WTC11 (cell line): Measurements from ENCODE around the gene SRGAP1. TPM values are rescaled to one million over a fixed set of nuclear protein-coding genes. Genes with fewer than 3 reads are reported as not detected.

Source experiments
- ATAC-seq: fragments of 200-7000 bp; cut with Tn5 transposase; 2 replicates; pipeline ENCODE4 v1.10.0; 2021; ENCODE audit warnings: mild to moderate bottlenecking, moderate library complexity
- CTCF ChIA-PET: fragments of 300-600 bp; sonication (Branson Sonifier 250); formaldehyde crosslinking; loops from one replicate; lab custom pipeline; 2021; ENCODE audit warnings: antibody characterized with exemption; lab: Charles Lee
- POLR2A ChIA-PET: fragments of 350-600 bp; sonication (Branson Sonifier 250); formaldehyde crosslinking; loops from one replicate; lab custom pipeline; 2021; ENCODE audit warnings: antibody characterized with exemption; lab: Charles Lee
- DNase-seq: peaks from one replicate; pipeline ENCODE4 v3.0.0; 2021; ENCODE audit warnings: low spot score
- H3K27ac Mint-ChIP-seq: 2 replicates; pipeline ENCODE4 v1.8.0; 2021; ENCODE audit warnings: mixed read lengths
- H3K27me3 Mint-ChIP-seq: 2 replicates; pipeline ENCODE4 v1.8.0; 2021; ENCODE audit warnings: low read depth, mild to moderate bottlenecking, moderate library complexity, mixed read lengths
- H3K36me3 Mint-ChIP-seq: 2 replicates; pipeline ENCODE4 v1.8.0; 2021; ENCODE audit warnings: mixed read lengths
- H3K4me1 Mint-ChIP-seq: 2 replicates; pipeline ENCODE4 v1.8.0; 2022; ENCODE audit warnings: mixed read lengths
- H3K4me3 Mint-ChIP-seq: 2 replicates; pipeline ENCODE4 v1.8.0; 2021; ENCODE audit warnings: mild to moderate bottlenecking, moderate library complexity, mixed read lengths
- H3K9me3 Mint-ChIP-seq: 2 replicates; pipeline ENCODE4 v1.8.0; 2021; ENCODE audit warnings: mixed read lengths
- CREM ChIP-seq: sonication (generic); formaldehyde crosslinking; IDR thresholded peaks from 2 replicates; pipeline ENCODE4 v1.8.1; 2022; ENCODE audit warnings: mild to moderate bottlenecking, missing genetic modification reagents, moderate library complexity
- GABPB1 ChIP-seq: sonication (generic); formaldehyde crosslinking; IDR thresholded peaks from 2 replicates; pipeline ENCODE4 v1.8.1; 2023; ENCODE audit warnings: mild to moderate bottlenecking, missing genetic modification reagents
- JAZF1 ChIP-seq: fragments of 250-450 bp; sonication (Bioruptor Pico); IDR thresholded peaks from 2 replicates; pipeline ENCODE4 v1.9.0; 2021; ENCODE audit warnings: moderate library complexity, mild to moderate bottlenecking, inconsistent platforms
- JUN ChIP-seq: sonication (generic); formaldehyde crosslinking; IDR thresholded peaks from 2 replicates; pipeline ENCODE4 v1.8.0; 2023; ENCODE audit warnings: mild to moderate bottlenecking, missing genetic modification reagents
- NFYB ChIP-seq: sonication (generic); formaldehyde crosslinking; conservative IDR thresholded peaks from 2 replicates; pipeline ENCODE4 v1.8.0; 2022; ENCODE audit warnings: low read depth, missing genetic modification reagents
- NR2C2 ChIP-seq: sonication (generic); formaldehyde crosslinking; IDR thresholded peaks from 2 replicates; pipeline ENCODE4 v1.8.0; 2022; ENCODE audit warnings: mild to moderate bottlenecking, missing genetic modification reagents
- NR3C1 ChIP-seq: sonication (generic); formaldehyde crosslinking; conservative IDR thresholded peaks from 2 replicates; pipeline ENCODE4 v1.8.1; 2023; ENCODE audit warnings: low read depth, mild to moderate bottlenecking, missing genetic modification reagents
- SP1 ChIP-seq: sonication (generic); formaldehyde crosslinking; conservative IDR thresholded peaks from 2 replicates; pipeline ENCODE4 v1.8.1; 2022; ENCODE audit warnings: missing genetic modification reagents
- TCF7 ChIP-seq: sonication (generic); formaldehyde crosslinking; IDR thresholded peaks from 2 replicates; pipeline ENCODE4 v1.8.0; 2022; ENCODE audit warnings: mild to moderate bottlenecking, low read depth, missing genetic modification reagents, moderate library complexity
- ZNF219 ChIP-seq: sonication (generic); formaldehyde crosslinking; IDR thresholded peaks from 2 replicates; pipeline ENCODE4 v1.8.0; 2023; ENCODE audit warnings: missing genetic modification reagents, mild to moderate bottlenecking, borderline replicate concordance
- total RNA-seq: library from RNA; stranded (reverse); gene quantifications from 3 replicates; pipeline ENCODE4 v1.2.3, GENCODE V29; 2021
- TF ChIP-seq, protein P1 (sequence below): sonication (generic); formaldehyde crosslinking; IDR thresholded peaks from 2 replicates; pipeline ENCODE4 v1.8.1; 2023; ENCODE audit warnings: mild to moderate bottlenecking, missing genetic modification reagents, moderate library complexity
- TF ChIP-seq, protein P2 (sequence below): fragments of 250-450 bp; sonication (Bioruptor Pico); IDR thresholded peaks from 2 replicates; pipeline ENCODE4 v1.9.0; 2021; ENCODE audit warnings: mild to moderate bottlenecking
- TF ChIP-seq, protein P3 (sequence below): sonication (generic); formaldehyde crosslinking; IDR thresholded peaks from 2 replicates; pipeline ENCODE4 v1.8.1; 2023; ENCODE audit warnings: mild to moderate bottlenecking, moderate library complexity, missing genetic modification reagents
- TF ChIP-seq, protein P4 (sequence below): sonication (generic); formaldehyde crosslinking; IDR thresholded peaks from 2 replicates; pipeline ENCODE4 v1.8.1; 2023; ENCODE audit warnings: mild to moderate bottlenecking, missing genetic modification reagents
- TF ChIP-seq, protein P5 (sequence below): sonication (generic); formaldehyde crosslinking; IDR thresholded peaks from 2 replicates; pipeline ENCODE4 v1.8.0; 2022; ENCODE audit warnings: mild to moderate bottlenecking, missing genetic modification reagents
- TF ChIP-seq, protein P6 (sequence below): sonication (generic); formaldehyde crosslinking; IDR thresholded peaks from 2 replicates; pipeline ENCODE4 v1.8.0; 2023; ENCODE audit warnings: mild to moderate bottlenecking, missing genetic modification reagents
- TF ChIP-seq, protein P7 (sequence below): sonication (generic); formaldehyde crosslinking; conservative IDR thresholded peaks from 2 replicates; pipeline ENCODE4 v1.8.1; 2022; ENCODE audit warnings: mild to moderate bottlenecking, missing genetic modification reagents

Gene SRGAP1
- total RNA-seq, 1 experiment from 2014 or later: 10.3 TPM

DNA sequence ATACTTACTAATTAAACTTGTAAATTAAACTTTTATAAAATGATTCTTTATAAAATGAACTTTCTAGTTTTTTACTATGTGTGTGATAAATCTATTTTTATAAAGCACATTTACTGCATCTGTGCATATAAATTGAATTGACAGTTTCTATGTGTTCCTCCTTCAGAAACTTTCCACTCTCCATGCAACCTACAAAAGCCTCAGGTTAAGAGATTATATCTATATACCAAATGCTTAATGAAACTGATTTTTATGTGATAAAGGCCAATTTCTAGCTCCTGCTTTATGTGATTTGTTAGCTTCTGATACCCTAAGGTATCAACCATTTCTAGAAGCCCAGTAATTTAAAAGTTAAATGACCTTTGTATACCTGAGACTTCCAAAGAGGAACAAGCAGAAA, 174.0 kb downstream of the SRGAP1 start (continued):
- TF ChIP-seq, protein P1, sequence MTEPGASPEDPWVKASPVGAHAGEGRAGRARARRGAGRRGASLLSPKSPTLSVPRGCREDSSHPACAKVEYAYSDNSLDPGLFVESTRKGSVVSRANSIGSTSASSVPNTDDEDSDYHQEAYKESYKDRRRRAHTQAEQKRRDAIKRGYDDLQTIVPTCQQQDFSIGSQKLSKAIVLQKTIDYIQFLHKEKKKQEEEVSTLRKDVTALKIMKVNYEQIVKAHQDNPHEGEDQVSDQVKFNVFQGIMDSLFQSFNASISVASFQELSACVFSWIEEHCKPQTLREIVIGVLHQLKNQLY (CRISPR knock-in tag): no peak
- TF ChIP-seq JUN (CRISPR knock-in tag): no peak
- TF ChIP-seq TCF7 (CRISPR knock-in tag): no peak
- no peak for TF ChIP-seq NR3C1 (CRISPR knock-in tag)
- TF ChIP-seq ZNF219: no peak
- no peak for TF ChIP-seq GABPB1
- TF ChIP-seq, protein P2, sequence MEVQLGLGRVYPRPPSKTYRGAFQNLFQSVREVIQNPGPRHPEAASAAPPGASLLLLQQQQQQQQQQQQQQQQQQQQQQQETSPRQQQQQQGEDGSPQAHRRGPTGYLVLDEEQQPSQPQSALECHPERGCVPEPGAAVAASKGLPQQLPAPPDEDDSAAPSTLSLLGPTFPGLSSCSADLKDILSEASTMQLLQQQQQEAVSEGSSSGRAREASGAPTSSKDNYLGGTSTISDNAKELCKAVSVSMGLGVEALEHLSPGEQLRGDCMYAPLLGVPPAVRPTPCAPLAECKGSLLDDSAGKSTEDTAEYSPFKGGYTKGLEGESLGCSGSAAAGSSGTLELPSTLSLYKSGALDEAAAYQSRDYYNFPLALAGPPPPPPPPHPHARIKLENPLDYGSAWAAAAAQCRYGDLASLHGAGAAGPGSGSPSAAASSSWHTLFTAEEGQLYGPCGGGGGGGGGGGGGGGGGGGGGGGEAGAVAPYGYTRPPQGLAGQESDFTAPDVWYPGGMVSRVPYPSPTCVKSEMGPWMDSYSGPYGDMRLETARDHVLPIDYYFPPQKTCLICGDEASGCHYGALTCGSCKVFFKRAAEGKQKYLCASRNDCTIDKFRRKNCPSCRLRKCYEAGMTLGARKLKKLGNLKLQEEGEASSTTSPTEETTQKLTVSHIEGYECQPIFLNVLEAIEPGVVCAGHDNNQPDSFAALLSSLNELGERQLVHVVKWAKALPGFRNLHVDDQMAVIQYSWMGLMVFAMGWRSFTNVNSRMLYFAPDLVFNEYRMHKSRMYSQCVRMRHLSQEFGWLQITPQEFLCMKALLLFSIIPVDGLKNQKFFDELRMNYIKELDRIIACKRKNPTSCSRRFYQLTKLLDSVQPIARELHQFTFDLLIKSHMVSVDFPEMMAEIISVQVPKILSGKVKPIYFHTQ: no peak
- TF ChIP-seq, protein P3, sequence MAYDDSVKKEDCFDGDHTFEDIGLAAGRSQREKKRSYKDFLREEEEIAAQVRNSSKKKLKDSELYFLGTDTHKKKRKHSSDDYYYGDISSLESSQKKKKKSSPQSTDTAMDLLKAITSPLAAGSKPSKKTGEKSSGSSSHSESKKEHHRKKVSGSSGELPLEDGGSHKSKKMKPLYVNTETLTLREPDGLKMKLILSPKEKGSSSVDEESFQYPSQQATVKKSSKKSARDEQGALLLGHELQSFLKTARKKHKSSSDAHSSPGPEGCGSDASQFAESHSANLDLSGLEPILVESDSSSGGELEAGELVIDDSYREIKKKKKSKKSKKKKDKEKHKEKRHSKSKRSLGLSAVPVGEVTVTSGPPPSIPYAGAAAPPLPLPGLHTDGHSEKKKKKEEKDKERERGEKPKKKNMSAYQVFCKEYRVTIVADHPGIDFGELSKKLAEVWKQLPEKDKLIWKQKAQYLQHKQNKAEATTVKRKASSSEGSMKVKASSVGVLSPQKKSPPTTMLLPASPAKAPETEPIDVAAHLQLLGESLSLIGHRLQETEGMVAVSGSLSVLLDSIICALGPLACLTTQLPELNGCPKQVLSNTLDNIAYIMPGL (CRISPR knock-in tag): no peak
- TF ChIP-seq, protein P4, sequence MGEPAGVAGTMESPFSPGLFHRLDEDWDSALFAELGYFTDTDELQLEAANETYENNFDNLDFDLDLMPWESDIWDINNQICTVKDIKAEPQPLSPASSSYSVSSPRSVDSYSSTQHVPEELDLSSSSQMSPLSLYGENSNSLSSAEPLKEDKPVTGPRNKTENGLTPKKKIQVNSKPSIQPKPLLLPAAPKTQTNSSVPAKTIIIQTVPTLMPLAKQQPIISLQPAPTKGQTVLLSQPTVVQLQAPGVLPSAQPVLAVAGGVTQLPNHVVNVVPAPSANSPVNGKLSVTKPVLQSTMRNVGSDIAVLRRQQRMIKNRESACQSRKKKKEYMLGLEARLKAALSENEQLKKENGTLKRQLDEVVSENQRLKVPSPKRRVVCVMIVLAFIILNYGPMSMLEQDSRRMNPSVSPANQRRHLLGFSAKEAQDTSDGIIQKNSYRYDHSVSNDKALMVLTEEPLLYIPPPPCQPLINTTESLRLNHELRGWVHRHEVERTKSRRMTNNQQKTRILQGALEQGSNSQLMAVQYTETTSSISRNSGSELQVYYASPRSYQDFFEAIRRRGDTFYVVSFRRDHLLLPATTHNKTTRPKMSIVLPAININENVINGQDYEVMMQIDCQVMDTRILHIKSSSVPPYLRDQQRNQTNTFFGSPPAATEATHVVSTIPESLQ: no peak
- TF ChIP-seq NFYB: no peak
- TF ChIP-seq, protein P5, sequence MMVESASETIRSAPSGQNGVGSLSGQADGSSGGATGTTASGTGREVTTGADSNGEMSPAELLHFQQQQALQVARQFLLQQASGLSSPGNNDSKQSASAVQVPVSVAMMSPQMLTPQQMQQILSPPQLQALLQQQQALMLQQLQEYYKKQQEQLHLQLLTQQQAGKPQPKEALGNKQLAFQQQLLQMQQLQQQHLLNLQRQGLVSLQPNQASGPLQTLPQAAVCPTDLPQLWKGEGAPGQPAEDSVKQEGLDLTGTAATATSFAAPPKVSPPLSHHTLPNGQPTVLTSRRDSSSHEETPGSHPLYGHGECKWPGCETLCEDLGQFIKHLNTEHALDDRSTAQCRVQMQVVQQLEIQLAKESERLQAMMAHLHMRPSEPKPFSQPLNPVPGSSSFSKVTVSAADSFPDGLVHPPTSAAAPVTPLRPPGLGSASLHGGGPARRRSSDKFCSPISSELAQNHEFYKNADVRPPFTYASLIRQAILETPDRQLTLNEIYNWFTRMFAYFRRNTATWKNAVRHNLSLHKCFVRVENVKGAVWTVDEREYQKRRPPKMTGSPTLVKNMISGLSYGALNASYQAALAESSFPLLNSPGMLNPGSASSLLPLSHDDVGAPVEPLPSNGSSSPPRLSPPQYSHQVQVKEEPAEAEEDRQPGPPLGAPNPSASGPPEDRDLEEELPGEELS: no peak
- TF ChIP-seq, protein P6, sequence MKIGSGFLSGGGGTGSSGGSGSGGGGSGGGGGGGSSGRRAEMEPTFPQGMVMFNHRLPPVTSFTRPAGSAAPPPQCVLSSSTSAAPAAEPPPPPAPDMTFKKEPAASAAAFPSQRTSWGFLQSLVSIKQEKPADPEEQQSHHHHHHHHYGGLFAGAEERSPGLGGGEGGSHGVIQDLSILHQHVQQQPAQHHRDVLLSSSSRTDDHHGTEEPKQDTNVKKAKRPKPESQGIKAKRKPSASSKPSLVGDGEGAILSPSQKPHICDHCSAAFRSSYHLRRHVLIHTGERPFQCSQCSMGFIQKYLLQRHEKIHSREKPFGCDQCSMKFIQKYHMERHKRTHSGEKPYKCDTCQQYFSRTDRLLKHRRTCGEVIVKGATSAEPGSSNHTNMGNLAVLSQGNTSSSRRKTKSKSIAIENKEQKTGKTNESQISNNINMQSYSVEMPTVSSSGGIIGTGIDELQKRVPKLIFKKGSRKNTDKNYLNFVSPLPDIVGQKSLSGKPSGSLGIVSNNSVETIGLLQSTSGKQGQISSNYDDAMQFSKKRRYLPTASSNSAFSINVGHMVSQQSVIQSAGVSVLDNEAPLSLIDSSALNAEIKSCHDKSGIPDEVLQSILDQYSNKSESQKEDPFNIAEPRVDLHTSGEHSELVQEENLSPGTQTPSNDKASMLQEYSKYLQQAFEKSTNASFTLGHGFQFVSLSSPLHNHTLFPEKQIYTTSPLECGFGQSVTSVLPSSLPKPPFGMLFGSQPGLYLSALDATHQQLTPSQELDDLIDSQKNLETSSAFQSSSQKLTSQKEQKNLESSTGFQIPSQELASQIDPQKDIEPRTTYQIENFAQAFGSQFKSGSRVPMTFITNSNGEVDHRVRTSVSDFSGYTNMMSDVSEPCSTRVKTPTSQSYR (CRISPR knock-in tag): no peak
- TF ChIP-seq, protein P7, sequence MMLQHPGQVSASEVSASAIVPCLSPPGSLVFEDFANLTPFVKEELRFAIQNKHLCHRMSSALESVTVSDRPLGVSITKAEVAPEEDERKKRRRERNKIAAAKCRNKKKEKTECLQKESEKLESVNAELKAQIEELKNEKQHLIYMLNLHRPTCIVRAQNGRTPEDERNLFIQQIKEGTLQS: no peak
- no peak for TF ChIP-seq JAZF1 (CRISPR knock-in tag)
- no peak for TF ChIP-seq NR2C2

DNA sequence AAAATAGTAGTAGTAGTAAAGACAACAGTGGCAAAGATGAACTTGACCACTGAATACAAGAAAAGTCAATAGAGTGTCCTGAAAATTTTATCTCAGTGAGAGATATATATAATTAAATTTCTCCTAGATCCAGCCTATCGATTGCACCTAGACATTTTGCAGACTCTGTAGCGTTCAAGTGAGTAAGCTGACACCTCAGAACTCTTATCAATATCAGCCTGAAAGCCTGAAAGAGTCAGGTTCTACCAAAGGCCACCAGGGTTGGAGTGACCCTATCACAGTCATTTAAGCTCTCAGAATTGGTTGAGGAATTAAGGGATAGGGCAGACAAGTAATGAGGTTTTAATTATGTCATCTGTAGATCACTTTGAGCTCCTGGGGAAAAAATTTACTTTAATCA, 174.6 kb downstream of the SRGAP1 start:
- TF ChIP-seq CREM: no peak
- TF ChIP-seq SP1 (CRISPR knock-in tag): no peak
- no peaks in the 10 kb centered on the region for H3K9me3 Mint-ChIP-seq
- POLR2A ChIA-PET: no interaction called here
- DNase-seq: no peak
- H3K36me3 Mint-ChIP-seq: no peaks in the 10 kb centered on the region
- CTCF ChIA-PET: no interaction called here
- ATAC-seq: no peak
- no peaks in the 10 kb centered on the region for H3K27me3 Mint-ChIP-seq
- H3K4me3 Mint-ChIP-seq: no peak overlapping the region
- peaks cover 13% of the 10 kb centered on the region for H3K4me1 Mint-ChIP-seq
- H3K27ac Mint-ChIP-seq: 0 out of 2 replicates have a peak overlapping the region, but pooled peaks have one; percentile 42
